Right ventricle myocardium superior (tissue), 1 donor: ENCODE measurements around the gene NAA15. TPM values are rescaled to one million over a fixed set of nuclear protein-coding genes. Genes with fewer than 3 reads are reported as not detected.
"Not testable (repeated sequence)": the region's sequence is repeated elsewhere in the genome, so short reads cannot be mapped to it uniquely, and the experiment has no call there.

ENCODE experiments used
- ATAC-seq: fragments of 200-7000 bp; cut with Tn5 transposase; one replicate; pipeline ENCODE4 v1.9.1; 2020; ENCODE audit warnings: mild to moderate bottlenecking; ENCODE audit not compliant: poor library complexity
- DNase-seq: peaks from one replicate; pipeline ENCODE4 v3.0.0-alpha.2; 2020
- intact Hi-C: fragments of 100-400 bp; cut with DNase I; formaldehyde crosslinking; loops from one replicate; pipeline ENCODE4 v1.11.2; 2022
- long read RNA-seq: library from polyadenylated mRNA; unstranded; transcript quantifications from one replicate; pipeline ENCODE4 v2.0.0, GENCODE V29; 2021
- total RNA-seq: library from RNA; stranded (reverse); fragmentation: NEBNext Ultra II Directional; extraction: Animal tissue kit (Norgen Biotek cat#: 25700); gene quantifications from one replicate; pipeline ENCODE4 v1.2.1, GENCODE V29; 2021
- donor health status: DM: no; HTN: yes; CAD: no; lungs with severe emphysema.

NAA15 gene
- 36.6 TPM for total RNA-seq
- long read RNA-seq, full-length matches to known transcripts: 28 of 37 reads
- long read RNA-seq, partial matches to known transcripts: 6 of 37 reads
- long read RNA-seq, other reads (novel, unspliced or antisense): 3 of 37 reads

DNA sequence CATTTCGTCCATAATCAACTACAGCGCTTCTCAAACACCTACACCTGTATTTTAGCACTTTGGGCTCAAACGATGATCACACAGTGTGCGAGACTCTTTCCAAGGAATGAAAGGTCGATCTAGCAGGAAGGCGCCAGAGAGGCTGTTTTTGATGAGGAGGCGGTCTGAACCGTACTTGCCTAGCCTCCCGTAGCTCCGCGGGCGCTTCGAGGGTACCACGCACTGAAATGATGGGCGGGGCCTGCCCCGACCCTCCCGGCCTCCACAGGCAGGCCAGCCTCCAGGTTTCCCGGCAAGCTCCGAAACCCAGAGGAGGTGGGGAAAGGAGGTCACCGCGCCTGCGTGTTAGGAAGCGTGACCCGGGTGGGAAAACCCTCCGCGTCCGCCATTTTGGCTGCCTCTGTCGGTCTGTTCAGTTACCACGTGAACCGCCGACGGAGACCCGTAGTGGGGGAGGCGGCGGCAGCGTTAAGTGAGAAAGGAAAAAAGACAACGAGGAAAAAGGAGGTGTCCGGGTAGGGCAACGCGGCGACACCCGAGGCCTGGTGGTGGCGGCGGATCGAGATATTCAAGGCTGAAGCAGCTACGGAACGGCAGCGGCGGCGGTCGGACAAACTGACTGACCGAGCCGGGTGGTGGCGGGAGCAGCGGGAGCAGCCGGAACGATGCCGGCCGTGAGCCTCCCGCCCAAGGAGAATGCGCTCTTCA, at the start of gene NAA15:
TSS of gene NAA15 (plus strand) at position 393 of the 708 bp plus-strand sequence. CDS start at position 666, 273 bp downstream.
- DNase-seq: peak; percentile 98
- peak; percentile 96 for ATAC-seq
- intact Hi-C loops: no loop called here

DNA sequence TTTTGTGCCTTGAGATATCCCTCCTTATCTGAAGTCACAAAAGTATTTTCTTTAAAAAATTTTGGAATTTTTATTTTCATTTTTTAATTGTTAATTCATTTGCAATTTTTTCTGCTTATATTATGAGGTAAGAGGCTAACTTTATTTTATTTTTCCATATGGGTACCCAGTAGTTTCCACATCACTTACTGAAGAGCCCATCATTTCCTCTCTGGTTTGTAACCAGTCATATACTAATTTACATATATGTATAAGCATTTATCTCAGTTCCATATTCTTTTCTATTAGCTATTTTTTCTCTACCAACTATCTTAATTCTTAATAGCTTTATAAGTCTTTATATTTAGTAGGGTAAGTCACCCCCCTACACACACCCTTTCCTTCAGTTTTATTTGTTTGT, 48.3 kb upstream of the NAA15 start:
- intact Hi-C loops: no loop called here
- DNase-seq: no peak
- ATAC-seq: no peak

DNA sequence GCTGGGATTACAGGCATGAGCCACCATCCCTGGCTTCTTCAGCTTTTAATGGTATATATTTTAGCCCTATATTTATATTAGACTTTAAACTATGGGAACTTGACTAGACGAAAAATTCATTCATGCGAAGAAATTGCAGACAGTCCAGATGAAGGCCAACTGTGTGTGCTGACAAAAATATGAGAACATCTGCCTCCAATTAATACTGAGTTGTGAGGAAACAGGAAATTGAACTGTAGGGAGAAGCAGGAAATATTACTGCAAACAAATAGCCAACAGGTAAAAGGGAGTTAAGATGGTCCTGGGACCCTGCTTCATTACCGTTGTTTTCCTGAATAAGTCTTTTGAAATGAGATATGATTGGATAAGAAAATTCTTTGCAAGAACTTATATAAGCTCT, 47.6 kb upstream of the NAA15 start:
- ATAC-seq (no peak), DNase-seq (no peak)
- intact Hi-C loops: no loop called here

DNA sequence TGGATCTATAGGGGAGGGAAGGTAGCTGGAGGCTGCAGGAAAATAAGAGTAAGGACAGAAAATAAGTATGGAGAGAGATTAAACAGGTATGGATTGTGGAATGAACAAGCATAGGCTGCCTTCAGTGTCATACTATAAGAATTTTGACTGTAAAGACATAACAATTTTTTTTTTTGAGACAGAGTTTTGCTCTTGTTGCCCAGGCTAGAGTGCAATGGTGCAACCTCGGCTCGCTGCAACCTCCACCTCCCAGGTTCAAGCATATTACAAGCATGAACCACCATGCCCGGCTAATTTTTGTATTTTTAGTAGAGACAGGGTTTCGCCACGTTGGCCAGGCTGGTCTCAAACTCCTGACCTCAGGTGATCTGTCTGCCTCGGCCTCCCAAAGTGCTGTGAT, 45.7 kb upstream of the NAA15 start:
- intact Hi-C loops, DNase-seq, ATAC-seq: not testable (repeated sequence)

DNA sequence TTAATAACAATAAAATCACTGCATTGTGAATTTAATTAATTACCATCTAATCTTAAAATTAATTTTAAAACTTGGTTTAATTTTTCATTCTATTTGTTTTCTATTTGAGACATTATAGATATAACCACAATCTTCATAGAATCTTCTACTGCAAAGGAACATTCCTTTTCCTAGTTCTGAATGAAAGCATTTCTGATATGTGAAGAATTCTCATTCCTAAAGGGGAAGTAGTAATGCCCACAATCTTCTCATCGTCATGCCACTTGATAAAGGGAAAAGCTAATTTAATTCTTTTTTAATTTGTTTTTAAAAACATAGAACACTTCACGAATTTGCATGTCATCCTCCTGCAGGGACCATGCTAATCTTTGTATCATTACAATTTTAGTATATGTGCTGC, 45.0 kb upstream of the NAA15 start:
- DNase-seq: no peak
- intact Hi-C loops: no loop called here
- ATAC-seq: no peak

DNA sequence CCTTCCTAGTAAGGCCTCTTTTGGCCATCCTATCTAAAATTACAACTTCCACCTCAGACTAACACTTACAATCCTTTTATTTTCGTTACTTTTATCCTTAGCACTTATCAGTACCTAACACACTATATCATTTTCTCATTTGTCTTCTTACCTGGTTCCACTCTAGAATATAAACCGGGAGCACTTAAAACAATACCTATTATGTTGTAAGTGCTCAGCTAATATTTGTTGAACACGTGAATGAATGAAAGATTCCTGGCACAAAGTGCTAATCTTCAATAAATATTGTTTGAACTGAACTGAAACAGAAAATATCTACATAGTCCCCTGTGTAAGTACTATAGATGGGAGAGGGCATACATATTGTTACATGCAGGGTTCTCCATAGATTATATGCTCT, 35.7 kb upstream of the NAA15 start:
- ATAC-seq (no peak), DNase-seq (no peak)
- intact Hi-C loops: no loop called here

DNA sequence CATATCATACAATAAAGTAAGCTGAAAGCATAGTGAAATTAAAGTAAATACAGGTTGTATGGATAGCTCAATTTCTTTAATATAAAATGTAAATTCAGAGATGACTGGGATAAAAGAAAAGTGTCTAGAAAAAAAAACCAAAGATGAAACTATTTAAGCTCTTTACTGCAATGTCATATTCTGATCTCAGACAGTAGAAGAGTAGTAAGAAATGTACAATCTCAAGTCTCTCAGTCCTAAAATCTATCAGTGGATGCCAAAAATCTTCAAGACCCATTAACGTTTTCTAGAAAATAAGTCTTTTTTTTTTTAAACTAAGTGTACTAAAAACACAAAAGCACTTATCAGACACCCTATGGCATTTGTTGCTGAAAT, 35.1 kb upstream of the NAA15 start:
- DNase-seq: no peak
- ATAC-seq: no peak
- intact Hi-C loops: no loop called here

DNA sequence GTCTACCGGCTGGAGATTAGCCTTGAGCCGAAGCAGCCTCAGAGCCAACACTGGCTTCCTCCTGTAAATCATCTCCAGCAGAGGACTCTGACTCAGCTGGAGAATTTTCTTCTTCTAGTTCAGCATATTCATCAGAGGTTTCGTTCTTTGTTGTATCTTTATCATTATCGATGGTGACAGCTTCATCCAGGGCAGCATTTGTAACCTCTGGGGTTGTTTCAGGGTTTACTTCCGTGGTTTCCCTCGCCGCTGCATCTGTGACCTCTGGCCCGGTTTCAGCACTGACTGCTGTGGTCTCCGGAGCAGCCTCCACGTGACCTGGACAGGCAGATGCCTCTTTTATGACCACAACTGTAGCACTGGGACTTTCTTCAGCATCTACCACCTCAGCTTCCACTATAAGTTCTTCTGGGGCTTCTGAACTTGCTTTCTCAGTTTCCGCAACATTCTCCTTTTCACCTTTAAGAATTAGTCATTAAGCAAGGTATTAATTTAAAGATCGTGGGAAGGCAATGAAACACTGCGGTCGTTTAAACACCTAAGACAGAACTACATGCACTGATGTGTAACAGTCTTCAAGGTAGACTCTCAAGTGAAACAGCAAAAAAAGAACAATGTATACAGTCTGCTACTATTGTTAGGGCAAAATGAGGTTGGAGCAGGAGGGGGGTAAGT, 34.6 kb upstream of the NAA15 start:
- intact Hi-C loops: no loop called here
- DNase-seq (peak; percentile 80), ATAC-seq (peak; percentile 95)

DNA sequence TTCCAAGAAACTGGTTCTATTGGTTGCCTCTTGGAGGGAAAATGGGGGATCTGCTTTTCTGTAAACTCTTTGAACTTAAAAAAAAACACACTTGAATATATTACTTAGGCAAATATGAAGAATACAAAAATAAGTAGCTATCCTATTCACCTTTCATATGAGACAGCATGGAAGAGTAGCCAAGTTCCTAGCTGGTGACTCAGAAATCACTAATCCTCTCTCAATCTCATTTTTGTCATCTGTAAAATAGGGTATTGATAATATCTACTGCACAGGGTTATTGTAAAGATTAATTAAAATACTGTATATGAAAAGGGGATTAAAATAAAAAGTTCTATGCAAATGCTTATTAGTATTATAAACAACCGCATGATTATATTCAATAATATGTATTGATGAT, 34.0 kb upstream of the NAA15 start:
- intact Hi-C loops: no loop called here
- ATAC-seq (no peak), DNase-seq (no peak)

DNA sequence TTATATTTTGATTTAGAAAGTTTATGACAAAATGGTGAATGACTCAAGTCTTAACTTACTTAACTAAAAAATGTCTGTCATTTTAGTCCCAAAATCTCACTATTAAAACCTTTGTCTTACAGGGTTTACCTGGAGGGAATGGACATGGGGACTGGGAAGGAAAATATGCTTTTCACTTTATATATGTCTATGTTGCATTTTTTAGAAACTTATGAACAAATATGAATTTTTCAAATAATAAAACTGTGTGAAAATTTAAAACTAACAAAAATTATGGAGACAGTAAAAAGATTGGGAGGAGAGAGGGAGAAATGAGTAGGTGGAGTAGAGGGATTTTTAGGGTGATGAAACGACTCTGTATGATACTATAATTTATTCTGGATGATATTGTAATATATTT, 27.5 kb upstream of the NAA15 start:
- ATAC-seq: no peak
- DNase-seq: no peak
- intact Hi-C loops: no loop called here

DNA sequence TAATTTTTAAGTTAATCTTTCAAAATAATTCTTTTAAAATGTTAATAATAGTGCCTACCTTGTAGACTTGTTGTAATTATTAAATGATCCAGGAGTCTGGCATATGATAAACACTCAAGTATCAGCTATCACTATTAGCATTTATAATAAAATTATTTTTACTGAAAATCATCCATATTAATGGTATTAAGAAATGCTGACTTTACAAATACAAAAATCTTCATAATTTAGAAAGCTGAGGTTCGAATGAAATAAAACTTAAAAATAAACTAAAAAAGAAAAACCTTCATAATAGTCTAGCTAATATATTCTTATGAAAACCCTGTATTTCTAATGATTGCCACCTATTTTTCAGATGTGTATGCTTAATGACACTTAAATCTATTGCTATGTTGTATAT, 26.5 kb upstream of the NAA15 start:
- DNase-seq (no peak), ATAC-seq (no peak)
- intact Hi-C loops: no loop called here

DNA sequence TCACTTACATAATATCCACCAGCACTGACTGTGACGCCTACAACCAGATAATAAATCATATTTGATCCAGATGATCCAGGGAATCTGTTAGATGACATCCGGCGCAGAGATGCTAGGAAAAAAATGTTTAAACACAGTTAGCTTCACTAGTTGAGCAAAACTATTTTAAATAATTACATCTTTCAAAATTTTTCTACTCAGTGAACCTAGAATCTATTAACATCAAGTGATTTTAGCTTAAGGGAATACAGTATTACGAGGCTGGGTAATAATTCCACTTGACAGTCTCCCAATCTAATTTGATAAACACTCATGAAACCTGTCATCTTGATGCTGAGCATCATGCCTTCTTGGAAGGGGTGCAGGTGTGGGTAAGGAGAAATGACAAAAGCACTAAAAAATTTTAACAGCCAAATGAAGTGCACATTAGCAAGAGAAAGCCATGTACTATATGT, 26.0 kb upstream of the NAA15 start:
- intact Hi-C loops: no loop called here
- no peak for ATAC-seq
- no peak for DNase-seq

DNA sequence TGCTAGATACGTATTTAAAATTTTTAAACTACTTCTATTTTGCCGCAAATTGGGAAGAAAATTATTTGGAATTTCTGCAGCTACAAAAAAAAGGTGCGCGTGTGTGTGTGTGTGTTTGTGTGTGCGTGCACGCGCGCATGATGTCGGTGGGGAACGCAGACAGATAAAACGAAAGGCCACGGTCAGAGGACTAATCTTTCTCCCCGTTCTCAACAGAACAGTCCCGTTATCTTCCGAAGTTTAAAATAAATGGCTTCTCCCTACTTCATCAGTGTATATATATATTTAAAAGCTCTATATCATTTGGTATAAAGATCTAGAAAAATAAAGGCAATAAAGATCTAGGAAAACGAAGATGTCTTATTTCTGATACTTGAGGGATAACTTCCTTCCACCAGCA, 22.8 kb upstream of the NAA15 start:
- DNase-seq: no peak
- intact Hi-C loops: no loop called here
- no peak for ATAC-seq

DNA sequence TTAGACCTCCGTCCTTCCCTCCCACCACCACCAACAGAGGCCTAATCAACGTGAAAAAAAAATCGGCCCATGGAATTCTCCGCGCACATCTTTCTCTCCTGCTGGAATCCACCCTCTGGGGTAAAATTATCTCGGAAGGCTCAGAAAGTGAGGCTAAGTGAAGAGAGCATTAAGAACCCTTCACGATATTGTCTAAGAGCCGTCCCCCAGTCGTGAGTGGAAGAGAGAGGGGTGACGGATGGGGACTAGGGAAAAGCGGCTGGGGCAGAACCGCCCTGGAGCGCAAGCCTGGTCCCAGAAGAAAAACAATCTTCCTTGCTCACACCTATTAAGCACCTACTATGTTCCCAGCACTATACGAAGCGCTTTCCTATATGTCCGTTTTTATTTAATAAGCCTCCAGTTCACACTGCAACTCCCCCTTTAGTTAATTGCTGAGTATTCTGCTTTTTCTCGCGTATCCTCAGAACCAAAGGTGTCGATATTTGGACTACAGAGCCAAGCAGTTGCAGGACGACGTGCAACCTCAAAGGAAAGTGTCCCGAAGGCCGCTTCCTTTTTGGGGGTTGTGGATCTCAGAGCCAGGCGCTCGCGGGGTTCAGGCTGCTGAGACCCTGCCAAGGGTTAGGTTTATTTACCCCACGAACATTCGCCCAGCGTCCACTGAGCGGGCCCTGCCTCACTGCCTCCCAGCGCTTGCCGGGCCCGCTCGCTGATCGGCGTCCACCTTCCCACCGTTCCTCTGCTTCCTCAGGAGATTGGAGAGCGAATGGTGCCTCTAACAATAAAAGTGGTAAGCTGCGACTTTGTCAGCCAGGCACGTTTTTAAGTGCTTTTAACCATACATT, 22.2 kb upstream of the NAA15 start:
- no peak for DNase-seq
- intact Hi-C loops: no loop called here
- ATAC-seq: peak; percentile 46

DNA sequence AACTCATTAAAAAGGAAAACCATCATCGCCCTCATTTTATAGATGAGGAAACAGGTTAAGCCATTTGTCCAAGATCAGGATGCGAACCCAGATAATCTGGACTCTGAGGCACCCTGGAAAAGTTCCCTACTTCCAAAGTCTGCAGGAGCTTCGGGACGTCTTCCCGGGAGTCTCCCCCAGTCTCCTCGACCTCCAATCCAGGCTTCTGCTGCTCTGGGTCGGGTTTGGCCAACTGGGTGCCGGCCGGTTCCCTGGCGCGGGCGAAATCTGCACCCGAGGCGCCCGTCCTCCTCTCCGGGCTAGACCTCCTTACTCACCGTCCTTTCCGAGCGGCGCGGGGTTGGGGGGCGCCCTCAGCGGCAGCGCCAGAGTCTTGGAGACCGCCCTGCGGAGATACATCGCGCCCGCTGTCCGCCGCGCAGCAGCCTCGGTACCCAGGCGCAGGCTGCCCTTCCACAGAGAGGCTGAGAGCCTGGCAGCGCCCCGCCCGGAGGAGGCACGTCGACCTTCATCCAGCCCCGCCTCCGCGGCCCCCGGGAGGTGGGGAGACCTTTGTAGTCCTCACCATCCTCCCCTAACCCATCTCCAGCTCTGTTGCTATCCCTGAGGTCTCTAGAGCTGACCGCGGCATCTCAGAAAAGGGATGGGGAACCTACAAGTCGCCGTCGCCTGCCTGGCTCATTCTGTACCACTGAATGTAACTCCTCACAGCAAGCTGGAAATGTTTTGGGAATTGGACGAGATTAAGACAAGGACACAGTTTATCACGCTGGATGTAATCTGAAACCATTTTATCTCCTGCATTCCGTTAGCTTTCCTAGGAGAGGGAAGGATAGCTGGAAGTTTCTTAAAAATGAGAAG, 21.3 kb upstream of the NAA15 start, which contains the start of gene MGARP:
TSS of gene MGARP (minus strand) at position 466 of the 861 bp plus-strand sequence. CDS start at position 399, 67 bp downstream.
- intact Hi-C loops: no loop called here
- ATAC-seq: peak; percentile 72
- DNase-seq: peak; percentile 53

DNA sequence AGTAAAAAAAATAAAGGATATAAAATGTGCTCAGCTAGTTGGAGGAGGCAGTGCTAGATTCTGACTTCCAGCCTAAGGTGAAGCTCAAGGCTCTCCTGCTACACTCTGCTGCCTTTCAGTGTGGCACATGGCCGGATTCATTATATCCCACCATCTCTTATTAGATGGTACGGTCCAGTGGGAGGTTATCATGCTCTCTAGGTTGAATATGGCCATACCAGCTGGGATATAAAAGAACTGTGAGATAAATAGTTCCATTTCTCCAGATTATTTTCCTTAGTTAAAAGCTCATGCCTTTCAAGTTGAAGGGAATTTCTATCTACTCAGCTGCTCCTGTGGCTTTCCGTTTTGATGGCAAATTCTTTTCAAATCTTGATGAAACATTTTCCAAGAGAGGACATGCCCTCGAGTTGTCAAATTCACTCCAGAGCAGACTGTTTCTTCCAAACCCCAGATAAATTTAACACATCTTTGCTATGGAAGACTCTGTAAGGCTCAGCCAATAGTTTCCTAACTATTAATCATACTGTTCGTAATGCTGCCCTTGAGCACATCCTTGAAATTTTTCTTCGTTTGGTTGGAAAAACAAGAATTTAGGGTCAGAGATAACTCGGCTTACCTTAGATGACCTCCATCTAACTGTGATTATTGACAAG, 19.1 kb upstream of the NAA15 start:
- DNase-seq (no peak), ATAC-seq (no peak)
- intact Hi-C loops: no loop called here

DNA sequence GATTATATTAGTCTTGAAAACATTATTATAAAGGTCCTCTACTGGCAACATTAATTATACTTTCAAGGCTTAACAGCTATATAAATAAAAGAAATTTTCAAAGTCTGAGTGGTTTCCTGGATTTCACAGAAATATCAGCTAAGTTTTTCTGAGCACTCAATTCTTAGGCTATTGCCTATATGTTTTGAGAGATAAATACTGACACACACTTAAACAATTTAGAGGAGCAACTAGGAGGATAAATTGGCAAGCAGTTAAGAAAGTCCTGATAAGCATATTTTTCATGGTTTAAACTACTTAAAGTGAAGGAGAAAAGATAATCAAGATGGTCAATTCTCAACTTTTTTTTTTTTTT, 18.6 kb upstream of the NAA15 start:
- no peak for ATAC-seq
- intact Hi-C loops: no loop called here
- DNase-seq: no peak

DNA sequence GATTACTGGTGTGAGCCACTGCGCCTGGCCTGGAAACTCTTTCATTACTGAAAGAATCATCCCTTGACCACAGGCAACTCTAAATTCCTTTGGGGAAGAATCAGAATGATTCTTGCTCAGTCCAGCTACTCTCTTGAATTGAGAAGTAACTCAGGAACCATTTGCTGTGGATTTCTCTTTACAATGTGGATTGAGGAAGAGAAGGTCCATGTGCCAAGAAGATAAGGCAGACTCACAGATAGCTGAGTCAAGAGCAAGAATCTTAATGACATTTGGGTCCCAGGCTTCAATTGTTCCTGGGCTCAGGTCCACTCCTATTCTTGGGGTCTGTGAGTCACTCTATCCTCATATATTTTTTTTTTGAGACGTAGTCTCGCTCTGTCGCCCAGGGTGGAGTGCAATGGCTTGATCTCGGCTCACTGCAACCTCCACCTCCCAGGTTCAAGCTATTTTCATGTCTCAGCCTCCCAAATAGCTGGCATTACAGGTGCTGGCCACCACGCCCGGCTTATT, 15.1 kb upstream of the NAA15 start:
- DNase-seq (no peak), ATAC-seq (no peak)
- intact Hi-C loops: no loop called here
